ENCODE measurements around the gene MAMSTR. TPM values are rescaled to one million over a fixed set of nuclear protein-coding genes. Genes with fewer than 3 reads are reported as not detected.
A peak's percentile ranks its signal among the peaks of the same experiment; 100 is the strongest.
"Not testable (repeated sequence)": the region's sequence is repeated elsewhere in the genome, so short reads cannot be mapped to it uniquely, and the experiment has no call there.

Gene MAMSTR
- polyA plus RNA-seq (2012; ENCODE audit: insufficient read depth, insufficient read length), result 1.1 TPM

GRCh38 chr19:48719263-48720171, at the start of gene MAMSTR:
TSS of gene MAMSTR (minus strand) at chr19:48719725. CDS start at chr19:48719031, 694 bp downstream.
- peak within 1 kb of the TSS; percentile 70 for H3K4me3 ChIP-seq (ENCODE audit: low read length)
- DNase-seq (ENCODE audit: low read depth, low spot score), result no peak

- no peak for DNase-seq (ENCODE audit: low read depth, low spot score)
- no peak overlapping the region for H3K4me3 ChIP-seq (ENCODE audit: low read length)
Measured at GRCh38 chr19:48768994-48769713, 49.6 kb upstream of the MAMSTR start.

- not testable (repeated sequence) for DNase-seq (ENCODE audit: low read depth, low spot score); H3K4me3 ChIP-seq (ENCODE audit: low read length)
Measured at GRCh38 chr19:48768171-48768753, 48.7 kb upstream of the MAMSTR start.

GRCh38 chr19:48765816-48766215, 46.3 kb upstream of the MAMSTR start:
- DNase-seq (ENCODE audit: low read depth, low spot score); H3K4me3 ChIP-seq (ENCODE audit: low read length): not testable (repeated sequence)

GRCh38 chr19:48760504-48761205, 41.1 kb upstream of the MAMSTR start:
- DNase-seq (ENCODE audit: low read depth, low spot score), result no peak
- H3K4me3 ChIP-seq (ENCODE audit: low read length), result no peak overlapping the region

- no peak overlapping the region for H3K4me3 ChIP-seq (ENCODE audit: low read length)
- no peak for DNase-seq (ENCODE audit: low read depth, low spot score)
Measured at GRCh38 chr19:48757741-48758144, 38.2 kb upstream of the MAMSTR start.

GRCh38 chr19:48757089-48757675, 37.7 kb upstream of the MAMSTR start:
- H3K4me3 ChIP-seq (ENCODE audit: low read length), result no peak overlapping the region
- no peak for DNase-seq (ENCODE audit: low read depth, low spot score)

GRCh38 chr19:48756686-48757085, 37.2 kb upstream of the MAMSTR start:
- no peak for DNase-seq (ENCODE audit: low read depth, low spot score)
- no peak overlapping the region for H3K4me3 ChIP-seq (ENCODE audit: low read length)

GRCh38 chr19:48756212-48756611, 36.7 kb upstream of the MAMSTR start:
- DNase-seq (ENCODE audit: low read depth, low spot score), result no peak
- H3K4me3 ChIP-seq (ENCODE audit: low read length), result no peak overlapping the region

GRCh38 chr19:48755787-48756186, 36.3 kb upstream of the MAMSTR start:
- no peak for DNase-seq (ENCODE audit: low read depth, low spot score)
- H3K4me3 ChIP-seq (ENCODE audit: low read length), result no peak overlapping the region

- no peak within 1 kb of the TSS for H3K4me3 ChIP-seq (ENCODE audit: low read length)
Measured at GRCh38 chr19:48755084-48755641, 35.6 kb upstream of the MAMSTR start, which contains the start of gene FGF21. TSS of gene FGF21 (plus strand) at chr19:48755524. CDS start at chr19:48756237, 713 bp downstream.

GRCh38 chr19:48752496-48753365, 33.2 kb upstream of the MAMSTR start, which contains the start of gene FUT1:
TSS of gene FUT1 (minus strand) at chr19:48752641. CDS start at chr19:48751281, 1,360 bp downstream.
- no peak within 1 kb of the TSS for H3K4me3 ChIP-seq (ENCODE audit: low read length)
- no peak for DNase-seq (ENCODE audit: low read depth, low spot score)

More at GRCh38 chr19:48755084-48755641, 35.6 kb upstream of the MAMSTR start, which contains the start of gene FGF21:
- DNase-seq (ENCODE audit: low read depth, low spot score), result peak; percentile 44

GRCh38 chr19:48751845-48752495, 32.4 kb upstream of the MAMSTR start:
- no peak for DNase-seq (ENCODE audit: low read depth, low spot score)
- no peak overlapping the region for H3K4me3 ChIP-seq (ENCODE audit: low read length)

- no peak for DNase-seq (ENCODE audit: low read depth, low spot score)
- no peak overlapping the region for H3K4me3 ChIP-seq (ENCODE audit: low read length)
Measured at GRCh38 chr19:48750771-48751504, 31.4 kb upstream of the MAMSTR start.

- no peak for DNase-seq (ENCODE audit: low read depth, low spot score)
Measured at GRCh38 chr19:48750351-48750750, 30.8 kb upstream of the MAMSTR start.

GRCh38 chr19:48749571-48750198, 30.2 kb upstream of the MAMSTR start:
- no peak for DNase-seq (ENCODE audit: low read depth, low spot score)
- no peak overlapping the region for H3K4me3 ChIP-seq (ENCODE audit: low read length)

More at GRCh38 chr19:48750351-48750750, 30.8 kb upstream of the MAMSTR start:
- no peak overlapping the region for H3K4me3 ChIP-seq (ENCODE audit: low read length)
